Heart right ventricle (tissue), 16 donors: ENCODE results near the gene ZWILCH. TPM values are rescaled to one million over a fixed set of nuclear protein-coding genes. Genes with fewer than 3 reads are reported as not detected.

ENCODE experiments used
- ATAC-seq, 8 donors: fragments of 200-7000 bp; cut with Tn5 transposase; one replicate each; pipeline ENCODE4 v1.9.1; 2020; ENCODE audit warnings: mild to moderate bottlenecking in 8 of 8, moderate library complexity in 8 of 8, moderate number of reproducible peaks in 1 of 8
- DNase-seq, 2 donors: peaks; one replicate each; pipeline ENCODE4 v3.0.0-alpha.2; 2020
- H3K27ac ChIP-seq, 10 donors: fragments of 200-600 bp; sonication (generic) in 2 of 10; one replicate each; pipeline versions ENCODE4 v1.5.0 to v1.8.0; 2020 to 2022; ENCODE audit warnings: mild to moderate bottlenecking in 3 of 10
- H3K27me3 ChIP-seq, 7 donors: fragments of 200-600 bp; one replicate each; pipeline ENCODE4 v1.8.0; 2021 to 2022; ENCODE audit warnings: mild to moderate bottlenecking in 2 of 7
- H3K36me3 ChIP-seq, 9 donors: fragments of 200-600 bp; sonication (generic) in 1 of 9; one replicate each; pipeline versions ENCODE4 v1.5.0 to v1.8.0; 2020 to 2022; ENCODE audit warnings: mild to moderate bottlenecking in 2 of 9
- H3K4me1 ChIP-seq, 9 donors: fragments of 200-600 bp; sonication (generic) in 1 of 9; one replicate each; pipeline versions ENCODE4 v1.5.0 to v1.8.0; 2020 to 2022; ENCODE audit warnings: mild to moderate bottlenecking in 4 of 9
- H3K4me3 ChIP-seq, 10 donors: fragments of 200-600 bp; sonication (generic) in 2 of 10; one replicate each; pipeline versions ENCODE4 v1.5.0 to v1.8.0; 2020 to 2022; ENCODE audit warnings: mild to moderate bottlenecking in 7 of 10, moderate library complexity in 2 of 10
- H3K9me3 ChIP-seq, 11 donors: fragments of 200-600 bp in 10 of 11; sonication (generic) in 2 of 11; one replicate each; pipeline versions ENCODE4 v1.5.0 to v1.8.0; 2013 to 2022; ENCODE audit warnings: mild to moderate bottlenecking in 2 of 11, control low read depth in 1 of 11, moderate library complexity in 1 of 11
- CTCF ChIP-seq, 9 donors: fragments of 200-600 bp; sonication (generic) in 2 of 9; IDR thresholded peaks; one replicate each; pipeline versions ENCODE4 v1.5.0 to v1.8.0; 2021 to 2022; ENCODE audit warnings: antibody characterized with exemption in 9 of 9, mild to moderate bottlenecking in 5 of 9, moderate library complexity in 1 of 9
- WGBS, 2 donors: extraction: QIAGEN DNeasy Blood & Tissue Kit; methylation state at CpG; one replicate each; pipeline ENCODE4 v1.1.7; 2013; ENCODE audit warnings: inconsistent platforms in 1 of 2; 5-methylcytosine and 5-hydroxymethylcytosine counted together
- intact Hi-C, 10 donors: fragments of 100-400 bp; cut with DNase I; formaldehyde crosslinking; loops; one replicate each; pipeline versions ENCODE4 v1.11.1 to v1.14.2; 2022
- polyA plus RNA-seq, 2 donors: library from polyadenylated mRNA; stranded (reverse); fragments of 200-250 nt; gene quantifications; one replicate each; pipeline ENCODE4 v1.2.3, GENCODE V29; 2013
- total RNA-seq, 10 donors: library from RNA; stranded (reverse); fragmentation: NEBNext Ultra II Directional in 3 of 10; extraction: Animal tissue kit (Norgen Biotek cat#: 25700) in 3 of 10; gene quantifications; one replicate each; pipeline versions ENCODE4 v1.2.1 to v1.2.4, GENCODE V29; 2021 to 2023
- donor health status: Arrhythmogenic right ventricular cardiomyopathy.
- donor health status: ischemic (EF 13 %, LVEDD 7.1; RV severe dilation, severe dysfunction).
- donor health status: healthy with polysubstance abuse.
- donor health status: DM: no; HTN: yes; CAD: no.
- donor health status: DM: no; HTN: no; CAD: no.
- donor health status: ischemic (EF 25% LVEDD 6.9; RV normal size, moderate dysfunction).
- donor health status: ischemic (EF 25% LVEDD 5.7; RV mildly dilated, moderate dysfunction).
- donor health status: healthy.
- donor health status: DM: yes; HTN: yes; CAD: no.
- donor health status: Ischemic cardiomyopathy.
- donor health status: ischemic (EF 35%, LVEDD 5.7; RV mildly dilated, moderate dysfunction).
- donor health status: nonischemic (EF 11% LVEDD 7.7; RV severe dilation, severe dysfunction).
- donor health status: DM: yes; HTN: yes; CAD: no.
- donor health status: PGD.
- donor health status: ischemic (EF 29% LVEDD 5.4; RV normal size, mild dysfunction).
- donor health status: nonischemic (EF 23%, LVEDD 6.1; RV moderate dilation, normal function).

Gene ZWILCH
- total and polyA plus RNA-seq, 12 donors: 1.5 to 6.6 (median 2.3) TPM

DNA sequence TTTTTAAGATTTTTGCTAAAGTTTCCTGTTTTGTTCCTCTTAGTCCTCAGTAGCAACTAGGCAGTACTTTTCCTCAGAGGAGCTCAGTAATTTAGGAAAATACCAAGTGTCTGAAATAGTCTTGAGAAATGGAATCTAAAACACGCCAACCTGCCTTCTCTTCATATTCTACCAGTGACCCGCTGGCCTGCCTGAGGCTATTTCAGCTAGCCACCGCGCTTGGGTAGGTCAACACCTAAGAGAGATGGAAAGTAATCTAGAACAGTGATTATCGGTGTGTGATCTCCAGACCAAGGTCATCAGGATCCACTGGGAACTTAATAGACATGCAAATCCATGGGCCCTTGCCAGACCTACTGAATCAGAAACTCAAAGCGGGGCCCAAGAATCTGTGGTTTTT is 53.1 kb downstream of the ZWILCH start:
- intact Hi-C loops: no loop called here
- no peak for TF ChIP-seq CTCF (IDR thresholded peaks at IDR 0.05)
- DNase-seq: no peak
- WGBS, 2 donors: 94 to 96% methylated on average over 6 of the region's 6 CpGs
- Histone ChIP-seq H3K27me3 (no peaks in the 10 kb centered on the region), H3K4me3 (no peak overlapping the region), H3K36me3 (no peaks in the 10 kb centered on the region), H3K9me3 (peaks cover 0 to 16% (median 0%) of the 10 kb centered on the region in 11 donors), H3K27ac (no peak overlapping the region), H3K4me1 (no peaks in the 10 kb centered on the region)
- no peak for ATAC-seq

DNA sequence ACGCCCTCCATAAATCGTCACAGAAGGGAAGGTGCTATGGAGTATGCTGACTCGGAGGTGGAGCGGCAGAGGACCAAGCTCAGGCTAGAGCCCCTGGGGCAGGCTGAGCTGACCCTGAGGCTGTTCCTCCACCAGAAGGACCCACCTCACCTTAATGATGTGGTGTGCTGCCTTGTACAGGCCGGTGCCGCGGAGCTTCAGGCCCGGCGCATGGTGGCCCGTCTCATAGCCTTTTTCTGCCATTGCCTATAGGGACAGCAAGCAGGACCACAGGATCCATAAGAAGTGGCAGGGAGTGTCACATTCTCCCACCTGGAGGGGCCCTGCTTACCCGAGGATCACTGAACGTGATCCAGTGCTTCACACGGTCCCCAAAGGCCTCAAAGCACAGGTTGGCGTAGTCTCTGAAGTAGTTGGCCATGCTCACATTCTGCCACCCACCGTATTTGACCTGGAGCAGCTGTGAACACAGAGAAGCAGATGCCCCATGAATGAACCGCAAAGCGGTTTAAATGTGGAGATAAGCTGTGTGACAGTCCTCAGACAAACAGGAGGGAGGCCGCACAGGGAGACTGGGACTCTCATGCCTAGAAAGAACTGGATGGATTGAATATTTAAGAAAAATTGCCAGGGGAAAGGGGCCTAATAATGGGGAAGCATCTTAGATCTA is 55.9 kb downstream of the ZWILCH start:
- Histone ChIP-seq H3K36me3 (no peaks in the 10 kb centered on the region), H3K27ac (no peak overlapping the region), H3K27me3 (no peaks in the 10 kb centered on the region), H3K4me1 (no peaks in the 10 kb centered on the region), H3K4me3 (no peak overlapping the region), H3K9me3 (peaks cover 0 to 6% (median 0%) of the 10 kb centered on the region in 11 donors)
- DNase-seq (no peak), ATAC-seq (no peak)
- TF ChIP-seq CTCF (IDR thresholded peaks at IDR 0.05): no peak
- intact Hi-C loops: no loop called here
- WGBS, 2 donors: 91 to 93% methylated on average over 18 of the region's 18 CpGs

DNA sequence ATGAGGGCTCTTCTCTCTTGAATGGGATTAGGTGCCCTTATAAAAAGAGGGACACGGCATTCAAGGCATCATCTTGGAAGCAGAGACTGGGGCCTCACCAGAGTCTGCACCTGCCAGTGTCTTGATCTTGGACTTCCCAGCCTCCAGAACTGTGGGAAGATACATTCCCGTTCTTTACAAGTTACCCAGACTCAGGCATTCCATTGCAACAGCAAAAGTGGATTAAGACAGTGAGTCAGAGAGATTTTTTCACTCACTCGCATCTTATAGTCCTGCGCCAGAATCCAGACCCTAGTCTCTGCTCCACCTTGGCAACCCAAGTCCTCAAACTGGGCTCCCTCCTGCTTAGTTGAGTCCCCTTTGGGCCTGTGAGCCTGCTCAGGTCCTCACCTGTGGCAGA is 58.0 kb downstream of the ZWILCH start:
- no peak for DNase-seq
- intact Hi-C loops: no loop called here
- no peaks in the 10 kb centered on the region for H3K27me3 ChIP-seq
- no peaks in the 10 kb centered on the region for H3K9me3 ChIP-seq
- no peaks in the 10 kb centered on the region for H3K36me3 ChIP-seq
- TF ChIP-seq CTCF (IDR thresholded peaks at IDR 0.05): no peak
- peaks cover 0 to 7% (median 0%) of the 10 kb centered on the region in 9 donors for H3K4me1 ChIP-seq
- H3K4me3 ChIP-seq: no peak overlapping the region
- H3K27ac ChIP-seq: no peak overlapping the region
- 90 to 92% methylated on average over 4 of the region's 4 CpGs for whole genome bisulfite sequencing, 2 donors
- ATAC-seq: no peak

- H3K27me3 ChIP-seq: no peaks in the 10 kb centered on the region
- H3K9me3 ChIP-seq: no peaks in the 10 kb centered on the region
- intact Hi-C loops: no loop called here
- H3K27ac ChIP-seq: no peak overlapping the region
- DNase-seq: no peak
- TF ChIP-seq CTCF (IDR thresholded peaks at IDR 0.05): no peak
- WGBS, 2 donors: 93 to 95% methylated on average over 13 of the region's 13 CpGs
- peaks cover 0 to 7% (median 0%) of the 10 kb centered on the region in 9 donors for H3K4me1 ChIP-seq
- no peak overlapping the region for H3K4me3 ChIP-seq
- no peaks in the 10 kb centered on the region for H3K36me3 ChIP-seq
- no peak for ATAC-seq
Observed at GRCh38 chr15:66563566-66564110, 58.5 kb downstream of the ZWILCH start.
